ENCODE results near the gene DACT3.

DNA sequence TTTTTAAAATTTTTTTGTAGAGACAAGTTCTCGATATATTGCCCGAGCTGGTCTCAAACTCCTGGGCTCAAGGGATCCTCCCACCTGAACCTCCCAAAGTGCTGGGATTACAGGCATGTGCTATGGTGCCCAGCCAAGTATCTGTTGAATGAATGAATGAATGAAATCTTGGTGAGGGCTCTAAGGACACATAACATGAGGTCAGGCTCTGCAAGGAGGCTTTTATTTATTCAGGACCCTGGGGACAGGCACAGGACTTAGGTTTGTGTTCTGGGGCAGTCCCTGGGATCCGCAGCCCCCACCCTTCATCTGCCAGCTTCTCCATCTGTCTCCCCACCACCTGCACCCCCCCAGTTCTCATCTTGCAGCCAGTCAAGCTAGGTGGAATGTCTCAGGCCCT, 40.7 kb downstream of the DACT3 start:
- TF ChIP-seq, protein P1, sequence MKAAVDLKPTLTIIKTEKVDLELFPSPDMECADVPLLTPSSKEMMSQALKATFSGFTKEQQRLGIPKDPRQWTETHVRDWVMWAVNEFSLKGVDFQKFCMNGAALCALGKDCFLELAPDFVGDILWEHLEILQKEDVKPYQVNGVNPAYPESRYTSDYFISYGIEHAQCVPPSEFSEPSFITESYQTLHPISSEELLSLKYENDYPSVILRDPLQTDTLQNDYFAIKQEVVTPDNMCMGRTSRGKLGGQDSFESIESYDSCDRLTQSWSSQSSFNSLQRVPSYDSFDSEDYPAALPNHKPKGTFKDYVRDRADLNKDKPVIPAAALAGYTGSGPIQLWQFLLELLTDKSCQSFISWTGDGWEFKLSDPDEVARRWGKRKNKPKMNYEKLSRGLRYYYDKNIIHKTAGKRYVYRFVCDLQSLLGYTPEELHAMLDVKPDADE (IDR thresholded peaks at IDR 0.05) = no peak
- TF ChIP-seq, protein P2, sequence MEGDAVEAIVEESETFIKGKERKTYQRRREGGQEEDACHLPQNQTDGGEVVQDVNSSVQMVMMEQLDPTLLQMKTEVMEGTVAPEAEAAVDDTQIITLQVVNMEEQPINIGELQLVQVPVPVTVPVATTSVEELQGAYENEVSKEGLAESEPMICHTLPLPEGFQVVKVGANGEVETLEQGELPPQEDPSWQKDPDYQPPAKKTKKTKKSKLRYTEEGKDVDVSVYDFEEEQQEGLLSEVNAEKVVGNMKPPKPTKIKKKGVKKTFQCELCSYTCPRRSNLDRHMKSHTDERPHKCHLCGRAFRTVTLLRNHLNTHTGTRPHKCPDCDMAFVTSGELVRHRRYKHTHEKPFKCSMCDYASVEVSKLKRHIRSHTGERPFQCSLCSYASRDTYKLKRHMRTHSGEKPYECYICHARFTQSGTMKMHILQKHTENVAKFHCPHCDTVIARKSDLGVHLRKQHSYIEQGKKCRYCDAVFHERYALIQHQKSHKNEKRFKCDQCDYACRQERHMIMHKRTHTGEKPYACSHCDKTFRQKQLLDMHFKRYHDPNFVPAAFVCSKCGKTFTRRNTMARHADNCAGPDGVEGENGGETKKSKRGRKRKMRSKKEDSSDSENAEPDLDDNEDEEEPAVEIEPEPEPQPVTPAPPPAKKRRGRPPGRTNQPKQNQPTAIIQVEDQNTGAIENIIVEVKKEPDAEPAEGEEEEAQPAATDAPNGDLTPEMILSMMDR (conservative IDR thresholded peaks at IDR 0.05; ENCODE audit: low read depth in 2 of 2) = no peak
- TF ChIP-seq EZH2phosphoT487 (IDR thresholded peaks at IDR 0.05; ENCODE audit: unreplicated experiment) (no peak), EZH2 (IDR thresholded peaks at IDR 0.05; ENCODE audit: low read depth, unreplicated experiment) (no peak), CREB1 (CRISPR knock-in tag; IDR thresholded peaks at IDR 0.05; ENCODE audit: low read depth) (no peak), NANOG (IDR thresholded peaks at IDR 0.05; ENCODE audit: borderline replicate concordance) (no peak), POLR2AphosphoS5 (IDR thresholded peaks at IDR 0.05; ENCODE audit: low read depth) (no peak), ZNF114 (CRISPR knock-in tag; IDR thresholded peaks at IDR 0.05) (no peak), JUNB (IDR thresholded peaks at IDR 0.05; ENCODE audit: unreplicated experiment) (no peak), STAT1 (IDR thresholded peaks at IDR 0.05; ENCODE audit: unreplicated experiment) (no peak)
- TF ChIP-seq, protein P3, sequence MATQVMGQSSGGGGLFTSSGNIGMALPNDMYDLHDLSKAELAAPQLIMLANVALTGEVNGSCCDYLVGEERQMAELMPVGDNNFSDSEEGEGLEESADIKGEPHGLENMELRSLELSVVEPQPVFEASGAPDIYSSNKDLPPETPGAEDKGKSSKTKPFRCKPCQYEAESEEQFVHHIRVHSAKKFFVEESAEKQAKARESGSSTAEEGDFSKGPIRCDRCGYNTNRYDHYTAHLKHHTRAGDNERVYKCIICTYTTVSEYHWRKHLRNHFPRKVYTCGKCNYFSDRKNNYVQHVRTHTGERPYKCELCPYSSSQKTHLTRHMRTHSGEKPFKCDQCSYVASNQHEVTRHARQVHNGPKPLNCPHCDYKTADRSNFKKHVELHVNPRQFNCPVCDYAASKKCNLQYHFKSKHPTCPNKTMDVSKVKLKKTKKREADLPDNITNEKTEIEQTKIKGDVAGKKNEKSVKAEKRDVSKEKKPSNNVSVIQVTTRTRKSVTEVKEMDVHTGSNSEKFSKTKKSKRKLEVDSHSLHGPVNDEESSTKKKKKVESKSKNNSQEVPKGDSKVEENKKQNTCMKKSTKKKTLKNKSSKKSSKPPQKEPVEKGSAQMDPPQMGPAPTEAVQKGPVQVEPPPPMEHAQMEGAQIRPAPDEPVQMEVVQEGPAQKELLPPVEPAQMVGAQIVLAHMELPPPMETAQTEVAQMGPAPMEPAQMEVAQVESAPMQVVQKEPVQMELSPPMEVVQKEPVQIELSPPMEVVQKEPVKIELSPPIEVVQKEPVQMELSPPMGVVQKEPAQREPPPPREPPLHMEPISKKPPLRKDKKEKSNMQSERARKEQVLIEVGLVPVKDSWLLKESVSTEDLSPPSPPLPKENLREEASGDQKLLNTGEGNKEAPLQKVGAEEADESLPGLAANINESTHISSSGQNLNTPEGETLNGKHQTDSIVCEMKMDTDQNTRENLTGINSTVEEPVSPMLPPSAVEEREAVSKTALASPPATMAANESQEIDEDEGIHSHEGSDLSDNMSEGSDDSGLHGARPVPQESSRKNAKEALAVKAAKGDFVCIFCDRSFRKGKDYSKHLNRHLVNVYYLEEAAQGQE (IDR thresholded peaks at IDR 0.05; ENCODE audit: unreplicated experiment) = no peak
- TF ChIP-seq, protein P4, sequence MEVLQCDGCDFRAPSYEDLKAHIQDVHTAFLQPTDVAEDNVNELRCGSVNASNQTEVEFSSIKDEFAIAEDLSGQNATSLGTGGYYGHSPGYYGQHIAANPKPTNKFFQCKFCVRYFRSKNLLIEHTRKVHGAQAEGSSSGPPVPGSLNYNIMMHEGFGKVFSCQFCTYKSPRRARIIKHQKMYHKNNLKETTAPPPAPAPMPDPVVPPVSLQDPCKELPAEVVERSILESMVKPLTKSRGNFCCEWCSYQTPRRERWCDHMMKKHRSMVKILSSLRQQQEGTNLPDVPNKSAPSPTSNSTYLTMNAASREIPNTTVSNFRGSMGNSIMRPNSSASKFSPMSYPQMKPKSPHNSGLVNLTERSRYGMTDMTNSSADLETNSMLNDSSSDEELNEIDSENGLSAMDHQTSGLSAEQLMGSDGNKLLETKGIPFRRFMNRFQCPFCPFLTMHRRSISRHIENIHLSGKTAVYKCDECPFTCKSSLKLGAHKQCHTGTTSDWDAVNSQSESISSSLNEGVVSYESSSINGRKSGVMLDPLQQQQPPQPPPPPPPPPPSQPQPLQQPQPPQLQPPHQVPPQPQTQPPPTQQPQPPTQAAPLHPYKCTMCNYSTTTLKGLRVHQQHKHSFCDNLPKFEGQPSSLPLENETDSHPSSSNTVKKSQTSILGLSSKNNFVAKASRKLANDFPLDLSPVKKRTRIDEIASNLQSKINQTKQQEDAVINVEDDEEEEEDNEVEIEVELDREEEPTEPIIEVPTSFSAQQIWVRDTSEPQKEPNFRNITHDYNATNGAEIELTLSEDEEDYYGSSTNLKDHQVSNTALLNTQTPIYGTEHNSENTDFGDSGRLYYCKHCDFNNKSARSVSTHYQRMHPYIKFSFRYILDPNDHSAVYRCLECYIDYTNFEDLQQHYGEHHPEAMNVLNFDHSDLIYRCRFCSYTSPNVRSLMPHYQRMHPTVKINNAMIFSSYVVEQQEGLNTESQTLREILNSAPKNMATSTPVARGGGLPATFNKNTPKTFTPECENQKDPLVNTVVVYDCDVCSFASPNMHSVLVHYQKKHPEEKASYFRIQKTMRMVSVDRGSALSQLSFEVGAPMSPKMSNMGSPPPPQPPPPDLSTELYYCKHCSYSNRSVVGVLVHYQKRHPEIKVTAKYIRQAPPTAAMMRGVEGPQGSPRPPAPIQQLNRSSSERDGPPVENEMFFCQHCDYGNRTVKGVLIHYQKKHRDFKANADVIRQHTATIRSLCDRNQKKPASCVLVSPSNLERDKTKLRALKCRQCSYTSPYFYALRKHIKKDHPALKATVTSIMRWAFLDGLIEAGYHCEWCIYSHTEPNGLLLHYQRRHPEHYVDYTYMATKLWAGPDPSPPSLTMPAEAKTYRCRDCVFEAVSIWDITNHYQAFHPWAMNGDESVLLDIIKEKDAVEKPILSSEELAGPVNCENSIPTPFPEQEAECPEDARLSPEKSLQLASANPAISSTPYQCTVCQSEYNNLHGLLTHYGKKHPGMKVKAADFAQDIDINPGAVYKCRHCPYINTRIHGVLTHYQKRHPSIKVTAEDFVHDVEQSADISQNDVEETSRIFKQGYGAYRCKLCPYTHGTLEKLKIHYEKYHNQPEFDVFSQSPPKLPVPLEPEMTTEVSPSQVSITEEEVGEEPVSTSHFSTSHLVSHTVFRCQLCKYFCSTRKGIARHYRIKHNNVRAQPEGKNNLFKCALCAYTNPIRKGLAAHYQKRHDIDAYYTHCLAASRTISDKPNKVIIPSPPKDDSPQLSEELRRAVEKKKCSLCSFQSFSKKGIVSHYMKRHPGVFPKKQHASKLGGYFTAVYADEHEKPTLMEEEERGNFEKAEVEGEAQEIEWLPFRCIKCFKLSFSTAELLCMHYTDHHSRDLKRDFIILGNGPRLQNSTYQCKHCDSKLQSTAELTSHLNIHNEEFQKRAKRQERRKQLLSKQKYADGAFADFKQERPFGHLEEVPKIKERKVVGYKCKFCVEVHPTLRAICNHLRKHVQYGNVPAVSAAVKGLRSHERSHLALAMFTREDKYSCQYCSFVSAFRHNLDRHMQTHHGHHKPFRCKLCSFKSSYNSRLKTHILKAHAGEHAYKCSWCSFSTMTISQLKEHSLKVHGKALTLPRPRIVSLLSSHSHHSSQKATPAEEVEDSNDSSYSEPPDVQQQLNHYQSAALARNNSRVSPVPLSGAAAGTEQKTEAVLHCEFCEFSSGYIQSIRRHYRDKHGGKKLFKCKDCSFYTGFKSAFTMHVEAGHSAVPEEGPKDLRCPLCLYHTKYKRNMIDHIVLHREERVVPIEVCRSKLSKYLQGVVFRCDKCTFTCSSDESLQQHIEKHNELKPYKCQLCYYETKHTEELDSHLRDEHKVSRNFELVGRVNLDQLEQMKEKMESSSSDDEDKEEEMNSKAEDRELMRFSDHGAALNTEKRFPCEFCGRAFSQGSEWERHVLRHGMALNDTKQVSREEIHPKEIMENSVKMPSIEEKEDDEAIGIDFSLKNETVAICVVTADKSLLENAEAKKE (CRISPR knock-in tag; IDR thresholded peaks at IDR 0.05) = no peak

Measured in GM23338 (cell line).